K562 (cell line): ENCODE results near the gene DLX6. TPM values are rescaled to one million over a fixed set of nuclear protein-coding genes. Genes with fewer than 3 reads are reported as not detected.

Experiments used
- ATAC-seq: fragments of 200-7000 bp; cut with Tn5 transposase; 3 replicates; pipeline ENCODE4 v1.9.1; 2020; ENCODE audit warnings: moderate library complexity
- BruUV-seq: library from RNA; stranded (reverse); fragments of 400-500 nt; replicated peaks from 2 replicates; lab custom pipeline; 2021; lab: Mats Ljungman, UMichigan
- CTCF ChIA-PET: fragments of 300-600 bp; formaldehyde crosslinking; extraction: SDS; loops from one replicate; lab custom pipeline; 2021; ENCODE audit warnings: low intra/inter-chr PET ratio; lab: Yijun Ruan, JAX
- POLR2A ChIA-PET: fragments of 300-600, 350-650 bp; sonication (Branson Sonifier 250); formaldehyde crosslinking; extraction: SDS; loops from one replicate; lab custom pipeline; 2021; ENCODE audit warnings: antibody characterized with exemption, inconsistent platforms; lab: Yijun Ruan, JAX
- DNase-seq, 4 experiments: peaks; one replicate each; pipeline versions ENCODE4 v3.0.0 to v3.0.0-alpha.2; 2011 to 2018; ENCODE audit warnings: low spot score in 3 of 4, mixed read lengths in 3 of 4; ENCODE audit errors: extremely low read depth in 1 of 4
- FAIRE-seq: peaks from 2 replicates; lab custom pipeline; 2011; peaks lifted over from hg19 to GRCh38; lab: Jason Lieb, UNC
- H2AFZ ChIP-seq: 2 replicates; pipeline ENCODE4 v1.6.0; 2011; ENCODE audit warnings: low read depth, low read length, control low read depth, inconsistent platforms
- H3K27ac ChIP-seq: fragments of 200-600 bp; 3 replicates; pipeline ENCODE4 v1.8.0; 2011; ENCODE audit warnings: low read depth, mild to moderate bottlenecking, control low read depth, inconsistent platforms, low read length, moderate library complexity, mixed read lengths; ENCODE audit errors: extremely low read depth
- H3K27me3 ChIP-seq, 2 experiments: fragments of 300-600 bp in 1 of 2; 2 replicates in 1 of 2; 3 replicates in 1 of 2; pipeline versions ENCODE4 v1.6.0 to v1.8.0; 2011; ENCODE audit warnings: inconsistent platforms in 2 of 2, low read length in 2 of 2, mild to moderate bottlenecking in 1 of 2, mixed read lengths in 1 of 2, moderate library complexity in 1 of 2; ENCODE audit not compliant: control insufficient read depth in 2 of 2, insufficient read depth in 2 of 2
- H3K36me3 ChIP-seq: fragments of 300-600 bp; 3 replicates; pipeline ENCODE4 v1.8.0; 2011; ENCODE audit warnings: mild to moderate bottlenecking, low read length, inconsistent platforms; ENCODE audit not compliant: control insufficient read depth, insufficient read depth
- H3K4me1 ChIP-seq, 2 experiments: fragments of 200-600 bp in 1 of 2; replicated peaks in 1 of 2; 2 replicates in 1 of 2; 3 replicates in 1 of 2; pipeline versions ENCODE4 v1.5.1 to v1.8.0; 2011; ENCODE audit warnings: inconsistent platforms in 2 of 2, low read length in 2 of 2, mild to moderate bottlenecking in 1 of 2, mixed read lengths in 1 of 2, moderate library complexity in 1 of 2; ENCODE audit not compliant: control insufficient read depth in 2 of 2, insufficient read depth in 2 of 2
- H3K4me2 ChIP-seq: 2 replicates; pipeline ENCODE4 v1.6.1; 2011; ENCODE audit warnings: low read length, control low read depth, inconsistent platforms, mixed read lengths; ENCODE audit not compliant: insufficient read depth
- H3K4me3 ChIP-seq: fragments of 200-600 bp; sonication (generic), shearing (Covaris generic); 2 replicates; pipeline ENCODE4 v1.5.1; 2016; ENCODE audit warnings: control low read depth, inconsistent platforms
- H3K79me2 ChIP-seq: fragments of 200-600 bp; 3 replicates; pipeline ENCODE4 v1.8.0; 2011; ENCODE audit warnings: low read length, inconsistent platforms; ENCODE audit not compliant: control insufficient read depth, insufficient read depth
- H3K9ac ChIP-seq, 2 experiments: 2 replicates each; pipeline versions ENCODE4 v1.6.0 to v1.6.1; 2011; ENCODE audit warnings: low read depth in 2 of 2, low read length in 2 of 2, control low read depth in 1 of 2, inconsistent platforms in 1 of 2, mild to moderate bottlenecking in 1 of 2, mixed read lengths in 1 of 2; ENCODE audit not compliant: insufficient read depth in 1 of 2
- H3K9me1 ChIP-seq: one replicate; pipeline ENCODE4 v1.6.0; 2011; ENCODE audit warnings: inconsistent platforms, mild to moderate bottlenecking, low read length, moderate library complexity; ENCODE audit not compliant: control insufficient read depth, insufficient read depth
- H3K9me3 ChIP-seq: replicated peaks from 2 replicates; pipeline ENCODE4 v1.5.1; 2011; ENCODE audit warnings: low read depth, low read length, inconsistent platforms; ENCODE audit not compliant: control insufficient read depth, insufficient read depth
- H4K20me1 ChIP-seq: replicated peaks from 2 replicates; pipeline ENCODE4 v1.6.1; 2011; ENCODE audit warnings: low read length, inconsistent platforms, mixed read lengths; ENCODE audit not compliant: control insufficient read depth, insufficient read depth
- CHCHD3 ChIP-seq: fragments of 250-450 bp; sonication (Bioruptor Pico); IDR thresholded peaks from 2 replicates; pipeline ENCODE4 v2.1.2; 2022; ENCODE audit warnings: mild to moderate bottlenecking
- KDM4B ChIP-seq, 2 experiments: fragments of 450-650 bp in 1 of 2; sonication (generic) in 1 of 2; IDR thresholded peaks; 2 replicates each; pipeline ENCODE4 v1.6.1; 2016 to 2017; ENCODE audit warnings: borderline replicate concordance in 2 of 2, antibody characterized with exemption in 1 of 2, low read depth in 1 of 2, mild to moderate bottlenecking in 1 of 2
- MYC ChIP-seq, 2 experiments: fragments of 250-450 bp in 1 of 2; sonication (Bioruptor Pico) in 1 of 2; IDR thresholded peaks; 2 replicates each; pipeline versions ENCODE4 v1.5.1 to v1.6.1; 2012 to 2021; ENCODE audit warnings: low read depth in 2 of 2, borderline replicate concordance in 1 of 2, improper control_type of control experiment in 1 of 2, low read length in 1 of 2, mild to moderate bottlenecking in 1 of 2, moderate library complexity in 1 of 2
- PHB ChIP-seq: fragments of 250-450 bp; sonication (Bioruptor Pico); IDR thresholded peaks from 2 replicates; pipeline ENCODE4 v1.5.0; 2021
- RBM17 ChIP-seq: fragments of 200-400 bp; formaldehyde crosslinking; IDR thresholded peaks from 2 replicates; pipeline ENCODE4 v1.6.1; 2017; ENCODE audit warnings: low read depth, mild to moderate bottlenecking, low read length, borderline replicate concordance
- RCOR1 ChIP-seq, 2 experiments: IDR thresholded peaks; 2 replicates each; pipeline ENCODE4 v1.6.1; 2012; ENCODE audit warnings: low read depth in 2 of 2, low read length in 2 of 2, borderline replicate concordance in 1 of 2, improper control_type of control experiment in 1 of 2
- SMARCC2 ChIP-seq: fragments of 450-650 bp; IDR thresholded peaks from 2 replicates; pipeline ENCODE4 v1.6.1; 2017; ENCODE audit warnings: antibody characterized with exemption, moderate library complexity, mild to moderate bottlenecking, low read depth
- SNIP1 ChIP-seq: fragments of 450-650 bp; IDR thresholded peaks from 2 replicates; pipeline ENCODE4 v1.7.1; 2017; ENCODE audit warnings: low read depth, mild to moderate bottlenecking
- TBP ChIP-seq: optimal IDR thresholded peaks from 2 replicates; pipeline ENCODE3; 2011; ENCODE audit warnings: low read depth, low read length, improper control_type of control experiment
- ZFP30 ChIP-seq: fragments of 250-450 bp; sonication (Bioruptor Pico); IDR thresholded peaks from 2 replicates; pipeline ENCODE4 v1.8.0; 2022; ENCODE audit warnings: moderate library complexity, mild to moderate bottlenecking, inconsistent platforms, borderline replicate concordance
- ZNF197 ChIP-seq: fragments of 200-800 bp; sonication (Bioruptor generic); IDR thresholded peaks from 2 replicates; pipeline ENCODE4 v1.6.1; 2016; ENCODE audit warnings: low read depth, missing genetic modification characterization, missing compliant biosample characterization
- ZNF41 ChIP-seq: fragments of 250-450 bp; sonication (Bioruptor Pico); conservative IDR thresholded peaks from 2 replicates; pipeline ENCODE4 v1.4.0; 2020; ENCODE audit warnings: mild to moderate bottlenecking
- WGBS: fragments of 100-300 bp; shearing (Covaris generic); methylation state at CpG from one replicate; pipeline ENCODE4 v1.1.6; 2016; ENCODE audit warnings: low coverage, mixed read lengths; ENCODE audit not compliant: insufficient coverage; ENCODE audit errors: missing lambda C conversion rate; 5-methylcytosine and 5-hydroxymethylcytosine counted together
- in situ Hi-C: fragments of 300-500 bp; cut with MboI; formaldehyde crosslinking; loops from 4 replicates; pipeline ENCODE4 v1.15.0; 2018; ENCODE audit warnings: inconsistent platforms, mixed read lengths
- intact Hi-C: fragments of 100-400 bp; cut with micrococcal nuclease; formaldehyde crosslinking; loops from 2 replicates; pipeline ENCODE4 v1.14.2; 2022
- polyA plus RNA-seq, 8 experiments: library from polyadenylated mRNA; depleted of rRNA in 4 of 8; stranded (reverse) in 5 of 8; unstranded in 3 of 8; fragments of >200 nt; fragmentation: Nextera tagmentation in 2 of 8; fragmentation: Illumina TruSeq in 1 of 8; extraction: Ambion mirVana in 2 of 8; extraction: Trizol in 1 of 8; gene quantifications; 2 replicates each; pipeline versions ENCODE4 v1.2.1 to v1.2.3, GENCODE V29; 2011 to 2014; ENCODE audit warnings: inconsistent platforms in 1 of 8, missing spikeins in 1 of 8
- total RNA-seq, 7 experiments: library from RNA; depleted of rRNA in 6 of 7; stranded (reverse); fragments of >200 nt in 6 of 7; fragmentation: Illumina TruSeq in 2 of 7; extraction: Trizol in 2 of 7; gene quantifications; 2 replicates each; pipeline versions ENCODE4 v1.2.1 to v1.2.3, GENCODE V29; 2011 to 2021; ENCODE audit warnings: low replicate concordance in 1 of 7
- TF ChIP-seq, protein P1 (sequence below), 2 experiments: fragments of 200-800 bp in 1 of 2; sonication (Bioruptor generic) in 1 of 2; sonication (generic) in 1 of 2; formaldehyde crosslinking in 1 of 2; IDR thresholded peaks in 1 of 2; conservative IDR thresholded peaks in 1 of 2; 2 replicates each; pipeline versions ENCODE4 v1.5.0 to v1.6.1; 2016 to 2020; ENCODE audit warnings: missing compliant biosample characterization in 1 of 2, missing genetic modification characterization in 1 of 2, missing genetic modification reagents in 1 of 2
- TF ChIP-seq, protein P2 (sequence below), 2 experiments: IDR thresholded peaks; 2 replicates each; pipeline ENCODE4 v1.6.1; 2011; ENCODE audit warnings: borderline replicate concordance in 1 of 2, control low read depth in 1 of 2, low read depth in 1 of 2, low read length in 1 of 2, mild to moderate bottlenecking in 1 of 2, mixed read lengths in 1 of 2, moderate library complexity in 1 of 2; ENCODE audit not compliant: insufficient read depth in 1 of 2, insufficient read length in 1 of 2, poor library complexity in 1 of 2, severe bottlenecking in 1 of 2; ENCODE audit errors: extremely low read depth in 1 of 2

The DLX6 gene
- total and polyA plus RNA-seq, 9 of the 15 experiments (the other 6 are each of a cell fraction or from before 2014, with no cell fraction given), result not detected

DNA sequence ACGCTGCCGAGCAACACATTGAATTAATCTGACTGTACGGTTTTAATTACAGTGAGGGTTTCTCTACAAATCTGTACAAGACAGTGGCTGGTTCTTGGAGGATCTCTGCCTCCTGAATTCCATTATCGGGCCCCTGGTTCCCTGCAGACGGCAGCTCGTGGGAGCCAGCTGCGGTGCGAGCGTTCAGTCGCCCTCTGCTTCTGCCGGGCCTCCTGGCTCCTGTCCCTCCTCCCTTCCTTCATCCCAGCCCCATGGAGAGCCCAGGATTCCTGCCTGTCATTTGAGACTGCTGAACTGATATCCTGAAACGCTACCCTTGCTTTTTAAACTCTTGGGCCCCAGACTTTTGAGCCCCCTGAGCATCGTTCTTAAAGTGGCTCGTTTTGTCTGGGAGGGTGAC, 6.6 kb upstream of the DLX6 start:
- no peak for DNase-seq
- Histone ChIP-seq H3K9me3 (no peaks in the 10 kb centered on the region), H3K4me2 (no peak overlapping the region), H3K79me2 (no peaks in the 10 kb centered on the region), H3K27ac (no peak overlapping the region), H3K4me3 (no peak overlapping the region), H3K9me1 (no peaks in the 10 kb centered on the region)
- intact Hi-C loops, result no loop called here
- 2% methylated on average over 8 of the region's 14 CpGs for WGBS
- in situ Hi-C loops, result no loop called here
- no TSS peak for BruUV-seq
- CTCF ChIA-PET, result no interaction called here
- TF ChIP-seq ZNF41 (CRISPR knock-in tag) (no peak), KDM4B (IDR thresholded peaks at IDR 0.05; ENCODE audit: borderline replicate concordance in 2 of 2, low read depth in 1 of 2) (no peak), PHB (CRISPR knock-in tag) (no peak), ZFP30 (CRISPR knock-in tag) (no peak), SNIP1 (no peak), MYC (IDR thresholded peaks at IDR 0.05; ENCODE audit: low read depth, low read length) (no peak), MYC (CRISPR knock-in tag; IDR thresholded peaks at IDR 0.05; ENCODE audit: borderline replicate concordance, low read depth) (no peak), CHCHD3 (no peak), SMARCC2 (no peak), RBM17 (no peak), TBP (no peak), ZNF197 (CRISPR knock-in tag) (no peak), RCOR1 (IDR thresholded peaks at IDR 0.05; ENCODE audit: borderline replicate concordance in 1 of 2, low read depth in 2 of 2, low read length in 2 of 2) (no peak)
- TF ChIP-seq, protein P1, sequence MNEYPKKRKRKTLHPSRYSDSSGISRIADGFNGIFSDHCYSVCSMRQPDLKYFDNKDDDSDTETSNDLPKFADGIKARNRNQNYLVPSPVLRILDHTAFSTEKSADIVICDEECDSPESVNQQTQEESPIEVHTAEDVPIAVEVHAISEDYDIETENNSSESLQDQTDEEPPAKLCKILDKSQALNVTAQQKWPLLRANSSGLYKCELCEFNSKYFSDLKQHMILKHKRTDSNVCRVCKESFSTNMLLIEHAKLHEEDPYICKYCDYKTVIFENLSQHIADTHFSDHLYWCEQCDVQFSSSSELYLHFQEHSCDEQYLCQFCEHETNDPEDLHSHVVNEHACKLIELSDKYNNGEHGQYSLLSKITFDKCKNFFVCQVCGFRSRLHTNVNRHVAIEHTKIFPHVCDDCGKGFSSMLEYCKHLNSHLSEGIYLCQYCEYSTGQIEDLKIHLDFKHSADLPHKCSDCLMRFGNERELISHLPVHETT (CRISPR knock-in tag; conservative IDR thresholded peaks at IDR 0.05 in 1 of 2, IDR thresholded peaks at IDR 0.05 in 1 of 2), result no peak
- TF ChIP-seq, protein P2, sequence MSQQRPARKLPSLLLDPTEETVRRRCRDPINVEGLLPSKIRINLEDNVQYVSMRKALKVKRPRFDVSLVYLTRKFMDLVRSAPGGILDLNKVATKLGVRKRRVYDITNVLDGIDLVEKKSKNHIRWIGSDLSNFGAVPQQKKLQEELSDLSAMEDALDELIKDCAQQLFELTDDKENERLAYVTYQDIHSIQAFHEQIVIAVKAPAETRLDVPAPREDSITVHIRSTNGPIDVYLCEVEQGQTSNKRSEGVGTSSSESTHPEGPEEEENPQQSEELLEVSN (IDR thresholded peaks at IDR 0.05; ENCODE audit: borderline replicate concordance in 1 of 2, extremely low read depth in 1 of 2, insufficient read depth in 1 of 2, insufficient read length in 1 of 2, low read depth in 1 of 2, low read length in 1 of 2, poor library complexity in 1 of 2, severe bottlenecking in 1 of 2), result no peak
- TF ChIP-seq, all 486 proteins: peak for 0
- Histone ChIP-seq H4K20me1 (no peaks in the 10 kb centered on the region), H3K4me1 (0 out of 5 replicates have a peak, but pooled peaks cover 0 to under 1% of the 10 kb centered on the region in 2 experiments), H2AFZ (no peak overlapping the region), H3K36me3 (no peaks in the 10 kb centered on the region), H3K27me3 (peaks cover 67 to 70% of the 10 kb centered on the region in 2 experiments), H3K9ac (no peak overlapping the region)
- no peak for FAIRE-seq
- ATAC-seq, result no peak
- POLR2A ChIA-PET, result no interaction called here
